ENCODE measurements around the gene AFAP1L1. TPM values are rescaled to one million over a fixed set of nuclear protein-coding genes. Genes with fewer than 3 reads are reported as not detected.

AFAP1L1 gene
- total RNA-seq, 1 experiment from 2014 or later, result 10.3 TPM

DNA sequence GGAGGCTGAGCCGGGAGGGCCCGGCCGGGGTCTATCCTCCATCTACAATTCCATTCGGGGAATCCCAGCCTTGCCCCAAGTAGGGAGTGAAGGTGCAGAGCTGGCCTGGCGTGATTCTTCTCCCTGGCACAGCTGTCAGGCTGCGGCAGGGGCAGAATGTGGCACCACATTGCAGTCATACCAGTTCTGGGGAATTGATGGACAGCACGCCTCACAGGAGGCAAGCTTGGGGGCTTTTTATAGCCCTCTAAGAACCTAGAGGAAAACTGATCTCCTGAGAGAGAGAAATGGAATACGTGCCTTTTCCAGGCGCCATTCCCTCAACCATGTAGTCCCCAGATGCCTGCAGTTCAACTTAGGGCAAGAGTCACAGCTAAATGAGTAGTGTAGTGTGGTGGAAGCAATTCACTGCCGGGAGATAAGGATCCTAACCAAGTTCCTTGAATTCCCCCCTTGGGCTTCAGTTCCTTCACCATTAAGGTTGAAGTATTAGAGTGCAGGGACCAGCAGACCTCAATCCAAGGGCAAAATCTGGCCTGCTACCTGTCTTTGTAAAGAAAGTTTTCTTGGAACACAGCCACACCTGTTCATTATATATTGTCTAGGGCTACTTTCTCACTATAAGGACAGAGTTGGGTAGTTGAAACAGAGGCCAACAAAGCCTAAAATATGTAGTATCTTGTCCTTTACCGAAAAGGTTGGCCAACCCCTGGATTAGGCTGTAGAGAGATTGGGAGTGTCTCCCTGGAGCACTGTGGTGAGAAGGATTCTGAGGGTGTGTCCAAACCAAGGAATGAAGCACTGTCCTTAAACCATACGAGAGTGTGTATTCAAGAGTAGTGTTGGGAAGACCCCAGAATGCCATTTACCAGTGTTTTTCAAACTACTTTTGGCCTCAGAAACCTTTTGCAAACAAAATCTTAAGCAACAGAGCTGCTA, 10.6 kb downstream of the AFAP1L1 start:
- no peaks in the 10 kb centered on the region for H3K27me3 Mint-ChIP-seq (ENCODE audit: unreplicated experiment)

GRCh38 chr5:149282966-149283332, 11.3 kb downstream of the AFAP1L1 start:
- CTCF ChIA-PET, result interaction anchor here (0.6 kb wide), 1 partner anchor 195 kb away, joined by 4 read pairs; no protein-coding TSS in a partner anchor
- no peak for TF ChIP-seq CTCF (IDR thresholded peaks at IDR 0.05; ENCODE audit: unreplicated experiment)
- intact Hi-C loops (cut with micrococcal nuclease; ENCODE audit: unreplicated experiment), result no loop called here

More for the DNA sequence above, 10.6 kb downstream of the AFAP1L1 start:
- no peak for DNase-seq
- BruUV-seq (replicated peaks), result no TSS peak
- H3K27ac Mint-ChIP-seq (ENCODE audit: unreplicated experiment), result no peak overlapping the region
- H3K4me1 Mint-ChIP-seq (ENCODE audit: low read depth, unreplicated experiment), result no peaks in the 10 kb centered on the region
- CTCF ChIA-PET, result interaction anchor here (0.6 kb wide), 1 partner anchor 196 kb away, joined by 4 read pairs; no protein-coding TSS in a partner anchor
- intact Hi-C loops (cut with micrococcal nuclease; ENCODE audit: unreplicated experiment), result no loop called here
- H3K36me3 Mint-ChIP-seq (ENCODE audit: insufficient read depth, unreplicated experiment), result no peaks in the 10 kb centered on the region
- no peak overlapping the region for H3K4me3 Mint-ChIP-seq (ENCODE audit: low read depth, unreplicated experiment)
- no peak for TF ChIP-seq CTCF (IDR thresholded peaks at IDR 0.05; ENCODE audit: unreplicated experiment)
- no peaks in the 10 kb centered on the region for H3K9me3 Mint-ChIP-seq (ENCODE audit: low read depth, unreplicated experiment)

GRCh38 chr5:149283626-149284480, 12.2 kb downstream of the AFAP1L1 start:
- no peak for DNase-seq
- no peak for TF ChIP-seq CTCF (IDR thresholded peaks at IDR 0.05; ENCODE audit: unreplicated experiment)
- Mint-ChIP-seq H3K27me3 (ENCODE audit: unreplicated experiment) (no peaks in the 10 kb centered on the region), H3K36me3 (ENCODE audit: insufficient read depth, unreplicated experiment) (no peaks in the 10 kb centered on the region), H3K9me3 (ENCODE audit: low read depth, unreplicated experiment) (no peaks in the 10 kb centered on the region), H3K4me1 (ENCODE audit: low read depth, unreplicated experiment) (no peaks in the 10 kb centered on the region), H3K27ac (ENCODE audit: unreplicated experiment) (no peak overlapping the region), H3K4me3 (ENCODE audit: low read depth, unreplicated experiment) (no peak overlapping the region)
- CTCF ChIA-PET, result interaction anchor here (0.6 kb wide), 1 partner anchor 47 kb away, joined by 3 read pairs; no protein-coding TSS in a partner anchor
- no TSS peak for BruUV-seq (replicated peaks)
- intact Hi-C loops (cut with micrococcal nuclease; ENCODE audit: unreplicated experiment), result no loop called here

More at GRCh38 chr5:149282966-149283332, 11.3 kb downstream of the AFAP1L1 start:
- no TSS peak for BruUV-seq (replicated peaks)
- H3K4me1 Mint-ChIP-seq (ENCODE audit: low read depth, unreplicated experiment), result no peaks in the 10 kb centered on the region
- no peak overlapping the region for H3K4me3 Mint-ChIP-seq (ENCODE audit: low read depth, unreplicated experiment)
- no peak overlapping the region for H3K27ac Mint-ChIP-seq (ENCODE audit: unreplicated experiment)
- DNase-seq, result no peak
- no peaks in the 10 kb centered on the region for H3K27me3 Mint-ChIP-seq (ENCODE audit: unreplicated experiment)
- H3K36me3 Mint-ChIP-seq (ENCODE audit: insufficient read depth, unreplicated experiment), result no peaks in the 10 kb centered on the region
- no peaks in the 10 kb centered on the region for H3K9me3 Mint-ChIP-seq (ENCODE audit: low read depth, unreplicated experiment)

GRCh38 chr5:149284501-149284900, 12.8 kb downstream of the AFAP1L1 start:
- intact Hi-C loops (cut with micrococcal nuclease; ENCODE audit: unreplicated experiment), result no loop called here
- Mint-ChIP-seq H3K36me3 (ENCODE audit: insufficient read depth, unreplicated experiment) (no peaks in the 10 kb centered on the region), H3K9me3 (ENCODE audit: low read depth, unreplicated experiment) (no peaks in the 10 kb centered on the region), H3K27me3 (ENCODE audit: unreplicated experiment) (no peaks in the 10 kb centered on the region), H3K27ac (ENCODE audit: unreplicated experiment) (no peak overlapping the region), H3K4me3 (ENCODE audit: low read depth, unreplicated experiment) (no peak overlapping the region), H3K4me1 (ENCODE audit: low read depth, unreplicated experiment) (no peaks in the 10 kb centered on the region)
- TF ChIP-seq CTCF (IDR thresholded peaks at IDR 0.05; ENCODE audit: unreplicated experiment), result no peak
- BruUV-seq (replicated peaks), result no TSS peak
- CTCF ChIA-PET, result no interaction called here
- DNase-seq, result no peak
